ENCODE data around the gene APBB2.

APBB2 gene

GRCh38 chr4:40890764-40891163 lies 323.6 kb downstream of the APBB2 start:
- no peaks in the 10 kb centered on the region for H3K4me1 ChIP-seq (ENCODE audit: control insufficient read depth in 1 of 2, insufficient read depth in 1 of 2, low read depth in 1 of 2, low read length in 1 of 2)
- no peak overlapping the region for H3K27ac ChIP-seq
- H3K4me3 ChIP-seq (ENCODE audit: low read depth in 1 of 2, low read length in 1 of 2) = no peak overlapping the region
- H3K36me3 ChIP-seq = no peaks in the 10 kb centered on the region
- TF ChIP-seq, protein P1, sequence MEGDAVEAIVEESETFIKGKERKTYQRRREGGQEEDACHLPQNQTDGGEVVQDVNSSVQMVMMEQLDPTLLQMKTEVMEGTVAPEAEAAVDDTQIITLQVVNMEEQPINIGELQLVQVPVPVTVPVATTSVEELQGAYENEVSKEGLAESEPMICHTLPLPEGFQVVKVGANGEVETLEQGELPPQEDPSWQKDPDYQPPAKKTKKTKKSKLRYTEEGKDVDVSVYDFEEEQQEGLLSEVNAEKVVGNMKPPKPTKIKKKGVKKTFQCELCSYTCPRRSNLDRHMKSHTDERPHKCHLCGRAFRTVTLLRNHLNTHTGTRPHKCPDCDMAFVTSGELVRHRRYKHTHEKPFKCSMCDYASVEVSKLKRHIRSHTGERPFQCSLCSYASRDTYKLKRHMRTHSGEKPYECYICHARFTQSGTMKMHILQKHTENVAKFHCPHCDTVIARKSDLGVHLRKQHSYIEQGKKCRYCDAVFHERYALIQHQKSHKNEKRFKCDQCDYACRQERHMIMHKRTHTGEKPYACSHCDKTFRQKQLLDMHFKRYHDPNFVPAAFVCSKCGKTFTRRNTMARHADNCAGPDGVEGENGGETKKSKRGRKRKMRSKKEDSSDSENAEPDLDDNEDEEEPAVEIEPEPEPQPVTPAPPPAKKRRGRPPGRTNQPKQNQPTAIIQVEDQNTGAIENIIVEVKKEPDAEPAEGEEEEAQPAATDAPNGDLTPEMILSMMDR (IDR thresholded peaks at IDR 0.05) = no peak
- H3K9me3 ChIP-seq = no peaks in the 10 kb centered on the region
- H3K27me3 ChIP-seq = no peaks in the 10 kb centered on the region

DNA sequence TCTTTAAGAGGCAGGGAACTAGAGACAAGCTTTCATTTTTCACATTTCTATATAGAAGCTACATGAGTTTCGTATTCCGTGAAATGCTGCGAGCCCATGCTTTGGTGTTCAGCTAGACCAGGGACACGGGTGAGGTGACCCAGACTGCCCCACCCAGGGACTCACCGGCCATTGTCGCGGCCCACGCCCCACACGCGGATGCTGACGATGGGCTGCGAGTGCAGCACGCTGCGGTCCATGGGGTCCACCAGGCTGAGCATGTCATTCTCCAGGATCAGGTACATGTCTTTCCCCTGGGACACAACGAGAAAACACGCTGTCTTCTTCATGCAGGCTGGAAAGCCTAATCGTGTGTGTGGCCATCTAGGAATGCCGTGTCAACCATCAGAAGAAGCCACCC lies 324.1 kb downstream of the APBB2 start:
- Histone ChIP-seq H3K9me3 (no peaks in the 10 kb centered on the region), H3K4me1 (ENCODE audit: control insufficient read depth in 1 of 2, insufficient read depth in 1 of 2, low read depth in 1 of 2, low read length in 1 of 2) (no peaks in the 10 kb centered on the region), H3K27ac (no peak overlapping the region), H3K4me3 (ENCODE audit: low read depth in 1 of 2, low read length in 1 of 2) (no peak overlapping the region), H3K36me3 (no peaks in the 10 kb centered on the region), H3K27me3 (no peaks in the 10 kb centered on the region)
- TF ChIP-seq, protein P1 (IDR thresholded peaks at IDR 0.05) = no peak

DNA sequence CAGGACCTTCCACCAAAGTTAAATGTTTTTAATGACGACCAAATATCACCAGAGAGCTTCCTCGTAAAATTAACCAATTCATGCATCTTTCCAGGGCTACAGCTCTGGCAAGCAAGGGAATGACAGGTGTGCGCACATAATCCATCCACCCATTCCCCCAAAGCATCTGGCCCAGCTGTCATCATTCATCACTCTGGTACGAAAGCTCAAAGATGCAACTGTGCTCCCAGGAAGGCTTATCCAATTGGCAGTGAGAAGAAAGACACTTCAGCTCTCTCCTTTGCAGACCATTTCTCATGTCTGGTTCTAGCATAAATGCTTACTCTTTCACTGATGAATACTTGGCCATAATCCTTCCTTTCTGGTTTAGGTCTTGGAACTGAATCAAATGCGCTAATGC lies 325.4 kb downstream of the APBB2 start:
- no peak overlapping the region for H3K4me3 ChIP-seq (ENCODE audit: low read depth in 1 of 2, low read length in 1 of 2)
- H3K27me3 ChIP-seq = no peaks in the 10 kb centered on the region
- no peaks in the 10 kb centered on the region for H3K36me3 ChIP-seq
- TF ChIP-seq, protein P1 (IDR thresholded peaks at IDR 0.05) = no peak
- no peaks in the 10 kb centered on the region for H3K4me1 ChIP-seq (ENCODE audit: control insufficient read depth in 1 of 2, insufficient read depth in 1 of 2, low read depth in 1 of 2, low read length in 1 of 2)
- no peak overlapping the region for H3K27ac ChIP-seq
- no peaks in the 10 kb centered on the region for H3K9me3 ChIP-seq

DNA sequence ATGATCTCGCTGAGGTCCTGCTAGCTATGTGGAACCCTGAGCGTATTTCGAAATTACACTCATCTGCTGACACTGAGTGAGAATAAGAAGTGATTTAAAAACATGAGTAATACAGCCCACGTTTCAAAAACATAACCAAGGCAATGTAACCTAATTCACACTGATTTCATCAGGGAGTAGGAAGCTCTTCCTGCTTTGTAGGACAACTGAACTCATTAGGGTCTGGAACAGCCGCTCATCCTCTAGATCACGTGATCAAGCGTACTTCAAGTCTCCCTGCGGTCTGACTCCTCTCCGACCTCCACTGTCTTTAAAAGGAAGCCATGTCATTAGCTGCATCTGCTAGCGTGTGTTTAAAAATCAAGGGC lies 326.6 kb downstream of the APBB2 start:
- H3K4me1 ChIP-seq (ENCODE audit: control insufficient read depth in 1 of 2, insufficient read depth in 1 of 2, low read depth in 1 of 2, low read length in 1 of 2) = no peaks in the 10 kb centered on the region
- no peak overlapping the region for H3K4me3 ChIP-seq (ENCODE audit: low read depth in 1 of 2, low read length in 1 of 2)
- H3K27me3 ChIP-seq = no peaks in the 10 kb centered on the region
- TF ChIP-seq, protein P1 (IDR thresholded peaks at IDR 0.05) = no peak
- no peaks in the 10 kb centered on the region for H3K36me3 ChIP-seq
- H3K27ac ChIP-seq = no peak overlapping the region
- H3K9me3 ChIP-seq = no peaks in the 10 kb centered on the region

DNA sequence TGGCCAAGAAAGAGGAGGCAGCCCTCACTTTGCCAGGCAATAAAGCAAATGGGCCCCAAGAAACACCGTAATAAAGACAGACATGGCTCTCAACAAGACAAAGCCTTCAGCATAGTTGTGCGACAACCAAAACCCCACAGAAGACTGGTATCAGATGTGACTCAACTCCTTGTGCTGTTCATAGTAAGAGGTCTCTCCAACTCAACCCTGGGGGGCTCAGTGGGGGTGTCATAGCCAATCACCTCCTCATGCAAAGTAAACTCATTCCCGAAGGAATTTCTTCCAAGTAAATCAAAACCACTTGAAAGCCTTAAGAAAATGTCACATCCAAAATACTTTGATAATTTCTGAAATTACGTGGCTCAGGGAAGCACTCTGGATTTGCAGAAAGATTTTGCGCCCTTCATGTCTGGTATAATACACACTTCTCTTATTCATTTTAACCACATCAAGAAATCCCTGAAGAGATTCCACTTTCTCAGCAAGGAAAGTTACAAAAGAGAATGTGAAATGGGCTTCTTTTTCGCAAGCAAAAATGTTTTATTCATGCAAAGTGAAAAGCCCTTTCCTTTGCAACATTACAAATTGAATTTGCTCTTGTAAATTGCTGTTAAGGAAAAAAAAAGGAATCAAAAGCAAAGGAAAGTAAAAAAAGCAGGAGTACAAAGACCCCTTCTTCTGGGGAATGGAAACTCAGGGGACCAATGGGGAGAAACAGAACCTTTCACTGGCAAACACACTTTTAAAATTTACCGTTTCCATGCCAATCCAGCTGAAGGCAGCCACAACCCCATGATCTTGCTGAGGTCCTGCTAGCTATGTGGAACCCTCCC lies 327.2 kb downstream of the APBB2 start:
- H3K27me3 ChIP-seq = no peaks in the 10 kb centered on the region
- H3K36me3 ChIP-seq = no peaks in the 10 kb centered on the region
- H3K4me1 ChIP-seq (ENCODE audit: control insufficient read depth in 1 of 2, insufficient read depth in 1 of 2, low read depth in 1 of 2, low read length in 1 of 2) = no peaks in the 10 kb centered on the region
- no peaks in the 10 kb centered on the region for H3K9me3 ChIP-seq
- no peak overlapping the region for H3K4me3 ChIP-seq (ENCODE audit: low read depth in 1 of 2, low read length in 1 of 2)
- TF ChIP-seq, protein P1 (IDR thresholded peaks at IDR 0.05) = no peak
- no peak overlapping the region for H3K27ac ChIP-seq

Data from neutrophil (primary cell).